K562 (cell line): ENCODE measurements around the gene VSNL1. TPM values are rescaled to one million over a fixed set of nuclear protein-coding genes. Genes with fewer than 3 reads are reported as not detected.

ENCODE experiments used
- CSDE1 ChIP-seq, 2 experiments: fragments of 450-650 bp; IDR thresholded peaks; 2 replicates each; pipeline ENCODE4 v1.6.1; 2016; ENCODE audit warnings: mild to moderate bottlenecking in 1 of 2
- CXXC5 ChIP-seq: fragments of 250-450 bp; sonication (Bioruptor Pico); IDR thresholded peaks from 2 replicates; pipeline ENCODE4 v1.8.0; 2022; ENCODE audit warnings: inconsistent platforms, mild to moderate bottlenecking, moderate library complexity
- RFX1 ChIP-seq: fragments of 450-650 bp; IDR thresholded peaks from 2 replicates; pipeline ENCODE4 v1.6.1; 2016; ENCODE audit warnings: mild to moderate bottlenecking, moderate library complexity
- ZNF586 ChIP-seq: fragments of 450-650 bp; formaldehyde crosslinking; conservative IDR thresholded peaks from 2 replicates; pipeline ENCODE4 v1.4.0; 2020; ENCODE audit warnings: mild to moderate bottlenecking, moderate library complexity
- ZNF785 ChIP-seq: fragments of 250-450 bp; sonication (Bioruptor Pico); IDR thresholded peaks from 2 replicates; pipeline ENCODE4 v1.4.0; 2020; ENCODE audit warnings: mild to moderate bottlenecking
- polyA plus RNA-seq, 8 experiments: library from polyadenylated mRNA; depleted of rRNA in 4 of 8; stranded (reverse) in 5 of 8; unstranded in 3 of 8; fragments of >200 nt; fragmentation: Nextera tagmentation in 2 of 8; fragmentation: Illumina TruSeq in 1 of 8; extraction: Ambion mirVana in 2 of 8; extraction: Trizol in 1 of 8; gene quantifications; 2 replicates each; pipeline versions ENCODE4 v1.2.1 to v1.2.3, GENCODE V29; 2011 to 2014; ENCODE audit warnings: inconsistent platforms in 1 of 8, missing spikeins in 1 of 8
- total RNA-seq, 7 experiments: library from RNA; depleted of rRNA in 6 of 7; stranded (reverse); fragments of >200 nt in 6 of 7; fragmentation: Illumina TruSeq in 2 of 7; extraction: Trizol in 2 of 7; gene quantifications; 2 replicates each; pipeline versions ENCODE4 v1.2.1 to v1.2.3, GENCODE V29; 2011 to 2021; ENCODE audit warnings: low replicate concordance in 1 of 7
- TF ChIP-seq, protein P1 (sequence below): fragments of 450-650 bp; IDR thresholded peaks from 2 replicates; pipeline ENCODE4 v1.6.1; 2018; ENCODE audit not compliant: partially characterized antibody
- TF ChIP-seq, protein P2 (sequence below): fragments of 450-650 bp; formaldehyde crosslinking; IDR thresholded peaks from 2 replicates; pipeline ENCODE4 v1.4.0; 2022; ENCODE audit warnings: missing genetic modification characterization

VSNL1 gene
- total and polyA plus RNA-seq, 9 of the 15 experiments (the other 6 are each of a cell fraction or from before 2014, with no cell fraction given), result 0.20 TPM; not detected in 8

DNA sequence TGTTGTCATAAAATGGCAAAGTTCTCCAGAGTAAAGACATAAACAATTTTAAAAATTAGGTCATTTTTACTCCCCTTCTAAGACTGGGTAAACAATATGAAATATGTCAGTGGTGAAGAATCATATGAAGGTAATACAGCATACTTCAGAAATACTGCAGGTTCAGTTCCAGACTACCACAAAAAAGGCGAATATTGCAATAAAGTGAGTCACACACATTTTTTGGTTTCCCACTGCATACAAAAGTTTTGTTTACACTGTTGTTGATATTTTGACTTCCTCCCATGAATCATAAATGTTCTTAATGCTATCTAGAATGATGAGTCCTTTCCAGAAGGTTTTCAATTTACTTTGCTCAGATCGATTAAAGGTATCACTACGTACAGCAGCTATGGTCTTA is 139.6 kb downstream of the VSNL1 start (continued):
- TF ChIP-seq, protein P1, sequence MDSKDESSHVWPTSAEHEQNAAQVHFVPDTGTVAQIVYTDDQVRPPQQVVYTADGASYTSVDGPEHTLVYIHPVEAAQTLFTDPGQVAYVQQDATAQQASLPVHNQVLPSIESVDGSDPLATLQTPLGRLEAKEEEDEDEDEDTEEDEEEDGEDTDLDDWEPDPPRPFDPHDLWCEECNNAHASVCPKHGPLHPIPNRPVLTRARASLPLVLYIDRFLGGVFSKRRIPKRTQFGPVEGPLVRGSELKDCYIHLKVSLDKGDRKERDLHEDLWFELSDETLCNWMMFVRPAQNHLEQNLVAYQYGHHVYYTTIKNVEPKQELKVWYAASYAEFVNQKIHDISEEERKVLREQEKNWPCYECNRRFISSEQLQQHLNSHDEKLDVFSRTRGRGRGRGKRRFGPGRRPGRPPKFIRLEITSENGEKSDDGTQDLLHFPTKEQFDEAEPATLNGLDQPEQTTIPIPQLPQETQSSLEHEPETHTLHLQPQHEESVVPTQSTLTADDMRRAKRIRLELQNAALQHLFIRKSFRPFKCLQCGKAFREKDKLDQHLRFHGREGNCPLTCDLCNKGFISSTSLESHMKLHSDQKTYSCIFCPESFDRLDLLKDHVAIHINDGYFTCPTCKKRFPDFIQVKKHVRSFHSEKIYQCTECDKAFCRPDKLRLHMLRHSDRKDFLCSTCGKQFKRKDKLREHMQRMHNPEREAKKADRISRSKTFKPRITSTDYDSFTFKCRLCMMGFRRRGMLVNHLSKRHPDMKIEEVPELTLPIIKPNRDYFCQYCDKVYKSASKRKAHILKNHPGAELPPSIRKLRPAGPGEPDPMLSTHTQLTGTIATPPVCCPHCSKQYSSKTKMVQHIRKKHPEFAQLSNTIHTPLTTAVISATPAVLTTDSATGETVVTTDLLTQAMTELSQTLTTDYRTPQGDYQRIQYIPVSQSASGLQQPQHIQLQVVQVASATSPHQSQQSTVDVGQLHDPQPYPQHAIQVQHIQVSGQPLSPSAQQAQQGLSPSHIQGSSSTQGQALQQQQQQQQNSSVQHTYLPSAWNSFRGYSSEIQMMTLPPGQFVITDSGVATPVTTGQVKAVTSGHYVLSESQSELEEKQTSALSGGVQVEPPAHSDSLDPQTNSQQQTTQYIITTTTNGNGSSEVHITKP, result no peak
- no peak for TF ChIP-seq CSDE1 (IDR thresholded peaks at IDR 0.05)
- no peak for TF ChIP-seq ZNF785 (CRISPR knock-in tag)
- TF ChIP-seq CXXC5 (CRISPR knock-in tag), result no peak
- no peak for TF ChIP-seq ZNF586
- TF ChIP-seq, protein P2, sequence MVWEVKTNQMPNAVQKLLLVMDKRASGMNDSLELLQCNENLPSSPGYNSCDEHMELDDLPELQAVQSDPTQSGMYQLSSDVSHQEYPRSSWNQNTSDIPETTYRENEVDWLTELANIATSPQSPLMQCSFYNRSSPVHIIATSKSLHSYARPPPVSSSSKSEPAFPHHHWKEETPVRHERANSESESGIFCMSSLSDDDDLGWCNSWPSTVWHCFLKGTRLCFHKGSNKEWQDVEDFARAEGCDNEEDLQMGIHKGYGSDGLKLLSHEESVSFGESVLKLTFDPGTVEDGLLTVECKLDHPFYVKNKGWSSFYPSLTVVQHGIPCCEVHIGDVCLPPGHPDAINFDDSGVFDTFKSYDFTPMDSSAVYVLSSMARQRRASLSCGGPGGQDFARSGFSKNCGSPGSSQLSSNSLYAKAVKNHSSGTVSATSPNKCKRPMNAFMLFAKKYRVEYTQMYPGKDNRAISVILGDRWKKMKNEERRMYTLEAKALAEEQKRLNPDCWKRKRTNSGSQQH (CRISPR knock-in tag), result no peak
- TF ChIP-seq RFX1, result no peak
